K562 (cell line): ENCODE data around the gene GP1BA. TPM values are rescaled to one million over a fixed set of nuclear protein-coding genes. Genes with fewer than 3 reads are reported as not detected.

Experiments
- BRF2 ChIP-seq: IDR thresholded peaks from 3 replicates; pipeline ENCODE4 v1.6.1; 2011; ENCODE audit warnings: borderline replicate concordance, mild to moderate bottlenecking; ENCODE audit not compliant: insufficient read length, insufficient read depth
- DEAF1 ChIP-seq: fragments of 450-650 bp; formaldehyde crosslinking; IDR thresholded peaks from 2 replicates; pipeline ENCODE4 v1.4.0; 2020; ENCODE audit warnings: mild to moderate bottlenecking, moderate library complexity
- HCFC1 ChIP-seq: IDR thresholded peaks from 2 replicates; pipeline ENCODE4 v1.6.1; 2012; ENCODE audit warnings: low read depth, low read length, improper control_type of control experiment
- IFI16 ChIP-seq: fragments of 250-450 bp; sonication (Bioruptor Pico); IDR thresholded peaks from 2 replicates; pipeline ENCODE4 v2.1.2; 2022; ENCODE audit warnings: mild to moderate bottlenecking, inconsistent platforms
- MCM2 ChIP-seq: fragments of 450-650 bp; IDR thresholded peaks from 2 replicates; pipeline ENCODE4 v1.6.1; 2017; ENCODE audit warnings: low read depth, mild to moderate bottlenecking
- MECOM ChIP-seq: fragments of 250-450 bp; sonication (Bioruptor Pico); IDR thresholded peaks from 2 replicates; pipeline ENCODE4 v1.8.0; 2022; ENCODE audit warnings: inconsistent platforms
- NONO ChIP-seq, 2 experiments: fragments of 200-400 bp in 1 of 2; fragments of 450-650 bp in 1 of 2; formaldehyde crosslinking in 1 of 2; IDR thresholded peaks; 2 replicates each; pipeline ENCODE4 v1.6.1; 2017; ENCODE audit warnings: low read depth in 2 of 2, mild to moderate bottlenecking in 2 of 2, moderate library complexity in 2 of 2, low read length in 1 of 2
- RFX5 ChIP-seq: IDR thresholded peaks from 2 replicates; pipeline ENCODE4 v1.6.1; 2011; ENCODE audit warnings: low read depth, mild to moderate bottlenecking, improper control_type of control experiment, low read length
- RNF219 ChIP-seq: fragments of 250-450 bp; sonication (Bioruptor Pico); IDR thresholded peaks from 2 replicates; pipeline ENCODE4 v1.5.0; 2022; ENCODE audit warnings: mild to moderate bottlenecking
- SIN3A ChIP-seq, 2 experiments: fragments of 150-350 bp in 1 of 2; IDR thresholded peaks; 2 replicates each; pipeline ENCODE4 v1.6.1; 2011 to 2016; ENCODE audit warnings: borderline replicate concordance in 2 of 2, low read depth in 2 of 2, low read length in 2 of 2, mild to moderate bottlenecking in 2 of 2, moderate library complexity in 2 of 2; ENCODE audit not compliant: control insufficient read depth in 1 of 2
- STAT6 ChIP-seq: sonication (generic); formaldehyde crosslinking; IDR thresholded peaks from 2 replicates; pipeline ENCODE4 v1.8.1; 2023; ENCODE audit warnings: mild to moderate bottlenecking, missing genetic modification reagents
- THAP12 ChIP-seq: fragments of 250-450 bp; sonication (Bioruptor Pico); IDR thresholded peaks from 2 replicates; pipeline ENCODE4 v1.9.0; 2021; ENCODE audit warnings: mild to moderate bottlenecking, inconsistent platforms
- ZNF395 ChIP-seq: fragments of 200-800 bp; sonication (Bioruptor generic); IDR thresholded peaks from 2 replicates; pipeline ENCODE4 v1.6.1; 2017; ENCODE audit warnings: missing genetic modification characterization, missing compliant biosample characterization
- ZNF75A ChIP-seq: fragments of 450-650 bp; formaldehyde crosslinking; IDR thresholded peaks from 2 replicates; pipeline ENCODE4 v1.4.0; 2020; ENCODE audit warnings: mild to moderate bottlenecking
- polyA plus RNA-seq, 8 experiments: library from polyadenylated mRNA; depleted of rRNA in 4 of 8; stranded (reverse) in 5 of 8; unstranded in 3 of 8; fragments of >200 nt; fragmentation: Nextera tagmentation in 2 of 8; fragmentation: Illumina TruSeq in 1 of 8; extraction: Ambion mirVana in 2 of 8; extraction: Trizol in 1 of 8; gene quantifications; 2 replicates each; pipeline versions ENCODE4 v1.2.1 to v1.2.3, GENCODE V29; 2011 to 2014; ENCODE audit warnings: inconsistent platforms in 1 of 8, missing spikeins in 1 of 8
- total RNA-seq, 7 experiments: library from RNA; depleted of rRNA in 6 of 7; stranded (reverse); fragments of >200 nt in 6 of 7; fragmentation: Illumina TruSeq in 2 of 7; extraction: Trizol in 2 of 7; gene quantifications; 2 replicates each; pipeline versions ENCODE4 v1.2.1 to v1.2.3, GENCODE V29; 2011 to 2021; ENCODE audit warnings: low replicate concordance in 1 of 7

The GP1BA gene
- total and polyA plus RNA-seq, 9 of the 15 experiments (the other 6 are each of a cell fraction or from before 2014, with no cell fraction given) = 0.01 TPM; not detected in 8

GRCh38 chr17:4948166-4948930 is 16.3 kb downstream of the GP1BA start, which contains the start of gene PFN1 (continued):
- TF ChIP-seq THAP12 (CRISPR knock-in tag) (no peak), IFI16 (no peak), RNF219 (CRISPR knock-in tag) (no peak), MCM2 (no peak), ZNF75A (CRISPR knock-in tag) (no peak), HCFC1 (no peak), BRF2 (no peak), NONO (IDR thresholded peaks at IDR 0.05; ENCODE audit: low read depth in 2 of 2, low read length in 1 of 2) (peak in 1 of 2 experiments; percentile 55; a peak in 2 of 4 replicates), STAT6 (CRISPR knock-in tag) (no peak), MECOM (no peak), ZNF395 (CRISPR knock-in tag) (no peak), DEAF1 (CRISPR knock-in tag) (no peak), SIN3A (IDR thresholded peaks at IDR 0.05; ENCODE audit: borderline replicate concordance in 2 of 2, control insufficient read depth in 1 of 2, low read depth in 2 of 2, low read length in 2 of 2) (peak; percentile 41 to 60; a peak in 3 of 4 replicates), RFX5 (no peak)
